K562 (cell line): ENCODE results near the gene AP4S1. TPM values are rescaled to one million over a fixed set of nuclear protein-coding genes. Genes with fewer than 3 reads are reported as not detected.

Source experiments
- ATAC-seq: fragments of 200-7000 bp; cut with Tn5 transposase; 3 replicates; pipeline ENCODE4 v1.9.1; 2020; ENCODE audit warnings: moderate library complexity
- BruUV-seq: library from RNA; stranded (reverse); fragments of 400-500 nt; replicated peaks from 2 replicates; lab custom pipeline; 2021; lab: Mats Ljungman, UMichigan
- CTCF ChIA-PET: fragments of 300-600 bp; formaldehyde crosslinking; extraction: SDS; loops from one replicate; lab custom pipeline; 2021; ENCODE audit warnings: low intra/inter-chr PET ratio; lab: Yijun Ruan, JAX
- POLR2A ChIA-PET: fragments of 300-600, 350-650 bp; sonication (Branson Sonifier 250); formaldehyde crosslinking; extraction: SDS; loops from one replicate; lab custom pipeline; 2021; ENCODE audit warnings: antibody characterized with exemption, inconsistent platforms; lab: Yijun Ruan, JAX
- DNase-seq, 4 experiments: peaks; one replicate each; pipeline versions ENCODE4 v3.0.0 to v3.0.0-alpha.2; 2011 to 2018; ENCODE audit warnings: low spot score in 3 of 4, mixed read lengths in 3 of 4; ENCODE audit errors: extremely low read depth in 1 of 4
- FAIRE-seq: peaks from 2 replicates; lab custom pipeline; 2011; peaks lifted over from hg19 to GRCh38; lab: Jason Lieb, UNC
- H2AFZ ChIP-seq: 2 replicates; pipeline ENCODE4 v1.6.0; 2011; ENCODE audit warnings: low read depth, low read length, control low read depth, inconsistent platforms
- H3K27ac ChIP-seq: fragments of 200-600 bp; 3 replicates; pipeline ENCODE4 v1.8.0; 2011; ENCODE audit warnings: low read depth, mild to moderate bottlenecking, control low read depth, inconsistent platforms, low read length, moderate library complexity, mixed read lengths; ENCODE audit errors: extremely low read depth
- H3K27me3 ChIP-seq, 2 experiments: fragments of 300-600 bp in 1 of 2; 2 replicates in 1 of 2; 3 replicates in 1 of 2; pipeline versions ENCODE4 v1.6.0 to v1.8.0; 2011; ENCODE audit warnings: inconsistent platforms in 2 of 2, low read length in 2 of 2, mild to moderate bottlenecking in 1 of 2, mixed read lengths in 1 of 2, moderate library complexity in 1 of 2; ENCODE audit not compliant: control insufficient read depth in 2 of 2, insufficient read depth in 2 of 2
- H3K36me3 ChIP-seq: fragments of 300-600 bp; 3 replicates; pipeline ENCODE4 v1.8.0; 2011; ENCODE audit warnings: mild to moderate bottlenecking, low read length, inconsistent platforms; ENCODE audit not compliant: control insufficient read depth, insufficient read depth
- H3K4me1 ChIP-seq, 2 experiments: fragments of 200-600 bp in 1 of 2; replicated peaks in 1 of 2; 2 replicates in 1 of 2; 3 replicates in 1 of 2; pipeline versions ENCODE4 v1.5.1 to v1.8.0; 2011; ENCODE audit warnings: inconsistent platforms in 2 of 2, low read length in 2 of 2, mild to moderate bottlenecking in 1 of 2, mixed read lengths in 1 of 2, moderate library complexity in 1 of 2; ENCODE audit not compliant: control insufficient read depth in 2 of 2, insufficient read depth in 2 of 2
- H3K4me2 ChIP-seq: 2 replicates; pipeline ENCODE4 v1.6.1; 2011; ENCODE audit warnings: low read length, control low read depth, inconsistent platforms, mixed read lengths; ENCODE audit not compliant: insufficient read depth
- H3K4me3 ChIP-seq: fragments of 200-600 bp; sonication (generic), shearing (Covaris generic); 2 replicates; pipeline ENCODE4 v1.5.1; 2016; ENCODE audit warnings: control low read depth, inconsistent platforms
- H3K79me2 ChIP-seq: fragments of 200-600 bp; 3 replicates; pipeline ENCODE4 v1.8.0; 2011; ENCODE audit warnings: low read length, inconsistent platforms; ENCODE audit not compliant: control insufficient read depth, insufficient read depth
- H3K9ac ChIP-seq, 2 experiments: 2 replicates each; pipeline versions ENCODE4 v1.6.0 to v1.6.1; 2011; ENCODE audit warnings: low read depth in 2 of 2, low read length in 2 of 2, control low read depth in 1 of 2, inconsistent platforms in 1 of 2, mild to moderate bottlenecking in 1 of 2, mixed read lengths in 1 of 2; ENCODE audit not compliant: insufficient read depth in 1 of 2
- H3K9me1 ChIP-seq: one replicate; pipeline ENCODE4 v1.6.0; 2011; ENCODE audit warnings: inconsistent platforms, mild to moderate bottlenecking, low read length, moderate library complexity; ENCODE audit not compliant: control insufficient read depth, insufficient read depth
- H3K9me3 ChIP-seq: replicated peaks from 2 replicates; pipeline ENCODE4 v1.5.1; 2011; ENCODE audit warnings: low read depth, low read length, inconsistent platforms; ENCODE audit not compliant: control insufficient read depth, insufficient read depth
- H4K20me1 ChIP-seq: replicated peaks from 2 replicates; pipeline ENCODE4 v1.6.1; 2011; ENCODE audit warnings: low read length, inconsistent platforms, mixed read lengths; ENCODE audit not compliant: control insufficient read depth, insufficient read depth
- MEF2A ChIP-seq: IDR thresholded peaks from 2 replicates; pipeline ENCODE4 v1.6.1; 2011; ENCODE audit warnings: low read depth, mild to moderate bottlenecking, low read length, moderate library complexity; ENCODE audit not compliant: control insufficient read depth
- NONO ChIP-seq, 2 experiments: fragments of 200-400 bp in 1 of 2; fragments of 450-650 bp in 1 of 2; formaldehyde crosslinking in 1 of 2; IDR thresholded peaks; 2 replicates each; pipeline ENCODE4 v1.6.1; 2017; ENCODE audit warnings: low read depth in 2 of 2, mild to moderate bottlenecking in 2 of 2, moderate library complexity in 2 of 2, low read length in 1 of 2
- NR2C2 ChIP-seq, 2 experiments: fragments of 200-800 bp in 1 of 2; sonication (Bioruptor generic) in 1 of 2; sonication (generic) in 1 of 2; formaldehyde crosslinking in 1 of 2; IDR thresholded peaks; 2 replicates each; pipeline versions ENCODE4 v1.6.1 to v1.8.0; 2016 to 2022; ENCODE audit warnings: mild to moderate bottlenecking in 1 of 2, missing compliant biosample characterization in 1 of 2, missing genetic modification characterization in 1 of 2, missing genetic modification reagents in 1 of 2
- OTX1 ChIP-seq: fragments of 450-650 bp; formaldehyde crosslinking; IDR thresholded peaks from 2 replicates; pipeline ENCODE4 v1.4.0; 2022; ENCODE audit warnings: mild to moderate bottlenecking
- POLR2A ChIP-seq: fragments of 450-650 bp; conservative IDR thresholded peaks from 2 replicates; pipeline ENCODE4 v1.6.1; 2016
- RB1 ChIP-seq: fragments of 450-650 bp; IDR thresholded peaks from 2 replicates; pipeline ENCODE4 v1.6.1; 2017; ENCODE audit warnings: low read depth, mild to moderate bottlenecking
- RFX1 ChIP-seq: fragments of 450-650 bp; IDR thresholded peaks from 2 replicates; pipeline ENCODE4 v1.6.1; 2016; ENCODE audit warnings: mild to moderate bottlenecking, moderate library complexity
- SETDB1 ChIP-seq: IDR thresholded peaks from one replicate; pipeline ENCODE4 v1.6.1; 2012; ENCODE audit warnings: low read length, control low read depth, inconsistent platforms
- SRSF3 ChIP-seq: fragments of 200-400 bp; formaldehyde crosslinking; IDR thresholded peaks from 2 replicates; pipeline ENCODE4 v1.6.1; 2016; ENCODE audit warnings: mild to moderate bottlenecking, low read length, moderate library complexity; ENCODE audit not compliant: insufficient read depth
- ZBED1 ChIP-seq: IDR thresholded peaks from 2 replicates; pipeline ENCODE4 v1.6.1; 2014
- ZNF197 ChIP-seq: fragments of 200-800 bp; sonication (Bioruptor generic); IDR thresholded peaks from 2 replicates; pipeline ENCODE4 v1.6.1; 2016; ENCODE audit warnings: low read depth, missing genetic modification characterization, missing compliant biosample characterization
- WGBS: fragments of 100-300 bp; shearing (Covaris generic); methylation state at CpG from one replicate; pipeline ENCODE4 v1.1.6; 2016; ENCODE audit warnings: low coverage, mixed read lengths; ENCODE audit not compliant: insufficient coverage; ENCODE audit errors: missing lambda C conversion rate; 5-methylcytosine and 5-hydroxymethylcytosine counted together
- in situ Hi-C: fragments of 300-500 bp; cut with MboI; formaldehyde crosslinking; loops from 4 replicates; pipeline ENCODE4 v1.15.0; 2018; ENCODE audit warnings: inconsistent platforms, mixed read lengths
- intact Hi-C: fragments of 100-400 bp; cut with micrococcal nuclease; formaldehyde crosslinking; loops from 2 replicates; pipeline ENCODE4 v1.14.2; 2022
- polyA plus RNA-seq, 8 experiments: library from polyadenylated mRNA; depleted of rRNA in 4 of 8; stranded (reverse) in 5 of 8; unstranded in 3 of 8; fragments of >200 nt; fragmentation: Nextera tagmentation in 2 of 8; fragmentation: Illumina TruSeq in 1 of 8; extraction: Ambion mirVana in 2 of 8; extraction: Trizol in 1 of 8; gene quantifications; 2 replicates each; pipeline versions ENCODE4 v1.2.1 to v1.2.3, GENCODE V29; 2011 to 2014; ENCODE audit warnings: inconsistent platforms in 1 of 8, missing spikeins in 1 of 8
- total RNA-seq, 7 experiments: library from RNA; depleted of rRNA in 6 of 7; stranded (reverse); fragments of >200 nt in 6 of 7; fragmentation: Illumina TruSeq in 2 of 7; extraction: Trizol in 2 of 7; gene quantifications; 2 replicates each; pipeline versions ENCODE4 v1.2.1 to v1.2.3, GENCODE V29; 2011 to 2021; ENCODE audit warnings: low replicate concordance in 1 of 7
- TF ChIP-seq, protein P1 (sequence below): fragments of 450-650 bp; conservative IDR thresholded peaks from 2 replicates; pipeline ENCODE4 v1.6.1; 2016; ENCODE audit warnings: missing genetic modification characterization, low read depth, mild to moderate bottlenecking, control low read depth, missing compliant biosample characterization

Gene AP4S1
- total and polyA plus RNA-seq, 9 of the 15 experiments (the other 6 are each of a cell fraction or from before 2014, with no cell fraction given): 3.7 to 7.8 (median 5.9) TPM

DNA sequence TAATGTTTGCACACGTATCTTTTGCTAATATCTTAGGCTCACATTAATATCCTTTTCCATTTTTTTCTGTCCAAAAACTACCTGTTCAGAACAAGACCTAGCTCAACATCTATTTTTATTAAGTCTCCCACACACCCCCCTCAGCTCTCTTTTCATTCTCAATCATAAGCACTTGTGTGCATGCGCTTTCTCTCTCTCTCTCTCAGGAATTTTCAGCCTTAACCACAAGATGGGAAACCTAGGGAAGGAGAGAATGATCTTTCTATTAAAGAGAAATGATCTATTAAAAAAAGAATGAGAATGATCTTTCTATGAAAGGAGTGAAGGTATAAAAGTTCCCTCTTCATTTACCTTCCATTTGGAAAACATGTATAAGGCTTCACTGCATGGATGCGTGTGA is 39.7 kb upstream of the AP4S1 start:
- Histone ChIP-seq H3K9me3 (no peaks in the 10 kb centered on the region), H4K20me1 (no peaks in the 10 kb centered on the region), H3K27me3 (no peaks in the 10 kb centered on the region), H3K4me3 (no peak overlapping the region), H2AFZ (no peak overlapping the region), H3K4me2 (no peak overlapping the region), H3K36me3 (peaks cover under 1% of the 10 kb centered on the region; the same call in 2 of the 3 replicates), H3K27ac (no peak overlapping the region), H3K9me1 (no peaks in the 10 kb centered on the region), H3K9ac (no peak overlapping the region), H3K79me2 (peaks cover 90% of the 10 kb centered on the region), H3K4me1 (peaks cover 0 to 5% of the 10 kb centered on the region in 2 experiments; a peak in 3 of 5 replicates)
- POLR2A ChIA-PET: interaction anchor here (0.6 to 1.7 kb wide), 3 partner anchors 9 to 13 kb away, joined by 3 to 9 read pairs (median 3); no protein-coding TSS in a partner anchor
- TF ChIP-seq RFX1 (no peak), ZBED1 (no peak), OTX1 (CRISPR knock-in tag) (no peak), RB1 (no peak), SRSF3 (no peak), NONO (IDR thresholded peaks at IDR 0.05; ENCODE audit: low read depth in 2 of 2, low read length in 1 of 2) (no peak), MEF2A (no peak), ZNF197 (CRISPR knock-in tag) (no peak), NR2C2 (CRISPR knock-in tag; IDR thresholded peaks at IDR 0.05) (no peak), NR2C2 (tag; IDR thresholded peaks at IDR 0.05) (no peak), POLR2A (no peak), SETDB1 (no peak)
- TF ChIP-seq, protein P1, sequence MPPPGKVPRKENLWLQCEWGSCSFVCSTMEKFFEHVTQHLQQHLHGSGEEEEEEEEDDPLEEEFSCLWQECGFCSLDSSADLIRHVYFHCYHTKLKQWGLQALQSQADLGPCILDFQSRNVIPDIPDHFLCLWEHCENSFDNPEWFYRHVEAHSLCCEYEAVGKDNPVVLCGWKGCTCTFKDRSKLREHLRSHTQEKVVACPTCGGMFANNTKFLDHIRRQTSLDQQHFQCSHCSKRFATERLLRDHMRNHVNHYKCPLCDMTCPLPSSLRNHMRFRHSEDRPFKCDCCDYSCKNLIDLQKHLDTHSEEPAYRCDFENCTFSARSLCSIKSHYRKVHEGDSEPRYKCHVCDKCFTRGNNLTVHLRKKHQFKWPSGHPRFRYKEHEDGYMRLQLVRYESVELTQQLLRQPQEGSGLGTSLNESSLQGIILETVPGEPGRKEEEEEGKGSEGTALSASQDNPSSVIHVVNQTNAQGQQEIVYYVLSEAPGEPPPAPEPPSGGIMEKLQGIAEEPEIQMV (tag): no peak
- CTCF ChIA-PET: no interaction called here
- no peak for DNase-seq
- FAIRE-seq: no peak
- ATAC-seq: no peak
- intact Hi-C loops (no loop called here), in situ Hi-C loops (no loop called here)
- WGBS: 94% methylated on average over 3 of the region's 3 CpGs
- no TSS peak for BruUV-seq
